ENCODE data around the gene SLC38A4.

DNA sequence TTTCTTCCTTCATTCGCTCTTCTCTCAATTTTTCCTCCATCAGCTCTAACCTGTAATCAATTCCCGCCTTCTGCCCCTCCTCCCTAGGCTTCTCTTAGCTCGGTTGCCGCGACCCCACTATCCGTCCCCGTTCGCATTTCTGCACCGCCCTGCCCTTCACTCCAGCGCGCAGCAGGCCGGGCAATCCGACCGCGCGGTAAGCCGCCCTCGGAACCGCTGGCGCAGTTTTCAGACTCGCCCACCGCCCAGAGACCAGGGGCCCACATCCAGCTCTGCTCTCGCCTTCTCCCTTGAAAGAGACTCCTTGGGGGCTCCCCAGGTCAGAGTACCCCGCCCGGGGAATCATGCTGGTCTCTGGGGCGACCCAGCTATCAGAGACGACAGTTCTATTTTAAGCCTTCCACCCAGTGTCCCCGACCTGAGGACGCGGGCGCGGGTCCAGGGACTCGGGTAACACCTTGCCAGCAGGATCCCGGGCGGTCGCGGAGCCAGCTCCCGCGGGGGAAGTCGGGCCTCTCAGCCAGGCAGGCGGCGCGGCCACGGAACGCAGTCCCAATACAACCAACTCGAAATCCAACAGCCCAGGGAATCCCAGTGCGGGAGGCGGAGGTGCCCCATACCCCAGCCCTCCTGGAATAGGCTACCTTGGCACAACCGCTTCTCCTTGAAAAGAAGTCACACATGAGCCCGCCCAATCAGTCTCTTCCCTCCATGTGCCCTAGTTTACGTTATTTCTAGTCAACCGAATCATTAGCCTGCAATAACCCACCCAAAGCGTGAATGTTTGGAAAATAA lies 5.7 kb upstream of the SLC38A4 start:
- TF ChIP-seq, protein P1, sequence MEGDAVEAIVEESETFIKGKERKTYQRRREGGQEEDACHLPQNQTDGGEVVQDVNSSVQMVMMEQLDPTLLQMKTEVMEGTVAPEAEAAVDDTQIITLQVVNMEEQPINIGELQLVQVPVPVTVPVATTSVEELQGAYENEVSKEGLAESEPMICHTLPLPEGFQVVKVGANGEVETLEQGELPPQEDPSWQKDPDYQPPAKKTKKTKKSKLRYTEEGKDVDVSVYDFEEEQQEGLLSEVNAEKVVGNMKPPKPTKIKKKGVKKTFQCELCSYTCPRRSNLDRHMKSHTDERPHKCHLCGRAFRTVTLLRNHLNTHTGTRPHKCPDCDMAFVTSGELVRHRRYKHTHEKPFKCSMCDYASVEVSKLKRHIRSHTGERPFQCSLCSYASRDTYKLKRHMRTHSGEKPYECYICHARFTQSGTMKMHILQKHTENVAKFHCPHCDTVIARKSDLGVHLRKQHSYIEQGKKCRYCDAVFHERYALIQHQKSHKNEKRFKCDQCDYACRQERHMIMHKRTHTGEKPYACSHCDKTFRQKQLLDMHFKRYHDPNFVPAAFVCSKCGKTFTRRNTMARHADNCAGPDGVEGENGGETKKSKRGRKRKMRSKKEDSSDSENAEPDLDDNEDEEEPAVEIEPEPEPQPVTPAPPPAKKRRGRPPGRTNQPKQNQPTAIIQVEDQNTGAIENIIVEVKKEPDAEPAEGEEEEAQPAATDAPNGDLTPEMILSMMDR (conservative IDR thresholded peaks at IDR 0.05 in 1 of 2, IDR thresholded peaks at IDR 0.05 in 1 of 2; ENCODE audit: extremely low read depth in 1 of 2, insufficient read depth in 1 of 2, low read depth in 1 of 2, low read length in 2 of 2) = no peak
- TF ChIP-seq EZH2 (IDR thresholded peaks at IDR 0.05; ENCODE audit: borderline replicate concordance, low read length) = no peak

Measured in mammary epithelial cell (primary cell).